ENCODE measurements around the gene BTG2.

GRCh38 chr1:203336097-203336496 is 30.8 kb downstream of the BTG2 start:
- no peak for TF ChIP-seq CTCF (IDR thresholded peaks at IDR 0.05)
- TF ChIP-seq ESRRA (IDR thresholded peaks at IDR 0.05; ENCODE audit: borderline replicate concordance, low read length) = no peak
- TF ChIP-seq EP300 (IDR thresholded peaks at IDR 0.05) = no peak
- TF ChIP-seq POLR2A (IDR thresholded peaks at IDR 0.05; ENCODE audit: low read length) = no peak
- TF ChIP-seq ZNF302 (CRISPR knock-in tag; IDR thresholded peaks at IDR 0.05) = no peak
- TF ChIP-seq BHLHE40 (IDR thresholded peaks at IDR 0.05; ENCODE audit: low read depth, low read length) = no peak
- TF ChIP-seq CEBPB (IDR thresholded peaks at IDR 0.05) = no peak
- TF ChIP-seq NFE2L2 (conservative IDR thresholded peaks at IDR 0.05; ENCODE audit: low read length) = no peak
- TF ChIP-seq NR3C1 (IDR thresholded peaks at IDR 0.05) = no peak

Measured in A549 (cell line).